Spleen (tissue), 7 donors: ENCODE data around the gene DMRTC2.

Experiments
- CTCF ChIP-seq, 11 experiments: fragments of 200-600 bp in 7 of 11; fragments of 450-650 bp in 4 of 11; sonication (generic) in 4 of 11; IDR thresholded peaks in 8 of 11; conservative IDR thresholded peaks in 3 of 11; 1 replicate in 7 of 11; 2 replicates in 4 of 11; pipeline versions ENCODE4 v1.4.0 to v1.8.0; 2016 to 2021; ENCODE audit warnings: antibody characterized with exemption in 11 of 11, inconsistent platforms in 4 of 11, mild to moderate bottlenecking in 1 of 11
- POLR2A ChIP-seq, 3 donors: fragments of 450-650 bp; IDR thresholded peaks; one replicate each; pipeline ENCODE4 v1.5.1; 2017; ENCODE audit warnings: antibody characterized with exemption in 3 of 3, mild to moderate bottlenecking in 1 of 3
- donor health status: DM: no; HTN: no; CAD: no; lungs with moderate emphysema.
- donor health status: DM: no; HTN: no; CAD: no.
- donor health status: DM: no; HTN: no; CAD: no.

GRCh38 chr19:41864374-41864773 lies 19.5 kb downstream of the DMRTC2 start:
- no peak for TF ChIP-seq POLR2A (IDR thresholded peaks at IDR 0.05)
- no peak for TF ChIP-seq CTCF (IDR thresholded peaks at IDR 0.05 in 8 of 11, conservative IDR thresholded peaks at IDR 0.05 in 3 of 11)
